ENCODE results near the gene GGTLC2.

GGTLC2 gene

DNA sequence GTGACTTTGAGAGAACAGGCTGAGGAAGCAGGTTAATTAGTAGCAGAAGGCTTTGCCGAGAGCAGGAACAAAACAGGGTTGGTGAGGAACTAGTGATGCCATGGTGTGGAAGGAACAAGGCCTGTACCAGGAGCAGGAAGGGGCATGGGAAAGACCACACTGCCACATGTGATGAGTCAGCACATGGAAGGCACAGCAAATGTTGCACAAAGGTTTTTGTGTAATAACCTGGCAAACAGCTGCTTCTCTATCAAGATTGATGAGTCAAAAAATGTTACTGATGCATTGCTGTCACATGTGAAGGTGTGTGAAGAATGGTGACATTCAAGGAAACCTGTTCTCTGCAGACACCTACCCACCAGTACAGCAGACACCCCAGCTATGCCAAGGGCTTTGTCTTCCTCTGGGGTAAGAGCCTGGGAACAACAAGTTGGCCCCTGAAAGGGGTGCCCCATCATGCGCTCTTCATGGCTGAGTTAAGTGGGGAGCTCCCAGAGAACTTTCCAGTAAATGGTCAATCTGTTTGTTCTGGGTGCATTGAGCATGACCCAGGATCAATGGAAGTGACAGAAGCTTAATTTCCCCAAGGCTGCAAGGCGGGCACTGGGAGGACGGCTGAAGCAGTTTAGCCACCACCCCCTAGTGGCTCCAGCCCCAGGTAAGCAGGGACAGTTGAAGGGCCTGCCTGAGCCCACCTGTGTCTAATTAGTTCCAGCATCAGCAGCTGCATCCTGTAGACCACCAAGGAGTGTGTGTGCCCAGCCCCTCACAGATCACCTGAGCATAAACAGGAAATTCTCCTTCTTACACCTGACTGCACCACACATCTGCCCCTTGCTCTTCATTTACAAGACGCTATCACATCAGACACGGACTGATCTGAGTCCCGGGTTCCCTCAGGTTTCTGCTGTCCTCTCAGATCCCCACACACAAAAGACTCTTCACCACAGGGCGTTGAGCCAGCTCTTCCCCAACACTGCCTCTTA lies 47.6 kb downstream of the GGTLC2 start:
- no peak for DNase-seq (ENCODE audit: low read depth)

DNA sequence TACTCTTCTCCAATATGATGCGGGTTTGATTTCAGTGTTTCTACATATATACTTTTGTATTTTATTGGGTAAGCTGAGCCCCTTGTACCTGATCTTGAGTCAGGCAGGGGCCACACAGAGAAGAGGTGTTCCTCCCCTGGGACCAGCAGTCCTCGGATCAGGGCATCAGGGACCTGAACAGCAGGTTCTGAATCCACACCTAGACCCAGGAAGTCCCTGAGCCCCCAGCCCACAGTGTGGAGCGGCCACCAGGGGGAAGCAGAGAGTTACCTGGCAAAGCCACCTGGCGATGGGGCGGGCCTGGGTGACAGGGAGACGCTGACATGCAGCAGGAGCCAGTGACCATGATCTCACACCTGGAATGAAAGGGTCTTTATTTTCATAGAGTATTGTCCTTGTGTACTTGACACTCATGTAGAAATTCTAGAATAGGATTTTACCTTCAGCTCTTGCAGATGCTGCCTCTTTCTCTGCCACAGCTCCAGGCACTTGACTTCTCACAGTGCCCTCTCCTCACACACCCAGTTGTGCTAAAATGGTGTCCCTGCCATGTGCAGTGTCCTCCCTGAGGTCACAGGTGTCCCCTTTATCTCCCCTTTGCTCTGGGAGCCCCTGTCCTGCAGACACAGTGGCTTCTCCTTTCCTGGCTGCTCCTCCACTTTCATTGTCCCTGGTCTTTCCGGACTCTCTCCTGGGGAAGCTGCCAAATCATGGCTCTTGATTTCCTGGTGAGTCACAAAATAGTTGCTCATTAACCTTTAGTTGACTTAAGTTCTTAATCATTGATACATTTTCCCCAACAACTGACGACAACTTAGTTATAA lies 48.5 kb downstream of the GGTLC2 start:
- DNase-seq (ENCODE audit: low read depth): no peak

DNA sequence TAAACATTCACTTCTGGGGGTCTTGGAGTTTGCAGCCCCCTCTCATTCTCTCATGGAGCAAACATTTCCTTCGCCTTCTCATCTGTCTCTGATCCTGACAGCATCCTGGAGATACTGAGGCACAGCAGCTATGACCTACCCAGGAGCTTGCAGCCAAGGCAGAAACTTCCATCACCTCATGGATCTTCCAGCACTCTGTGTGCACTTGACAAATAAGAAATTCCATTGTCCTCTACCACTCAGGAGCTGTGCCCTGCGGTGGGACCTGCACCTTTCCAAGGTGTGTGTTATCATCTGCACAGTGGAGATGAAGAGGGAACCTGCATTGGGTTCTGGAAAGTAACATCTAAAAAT lies 49.1 kb downstream of the GGTLC2 start:
- no peak for DNase-seq (ENCODE audit: low read depth)

DNA sequence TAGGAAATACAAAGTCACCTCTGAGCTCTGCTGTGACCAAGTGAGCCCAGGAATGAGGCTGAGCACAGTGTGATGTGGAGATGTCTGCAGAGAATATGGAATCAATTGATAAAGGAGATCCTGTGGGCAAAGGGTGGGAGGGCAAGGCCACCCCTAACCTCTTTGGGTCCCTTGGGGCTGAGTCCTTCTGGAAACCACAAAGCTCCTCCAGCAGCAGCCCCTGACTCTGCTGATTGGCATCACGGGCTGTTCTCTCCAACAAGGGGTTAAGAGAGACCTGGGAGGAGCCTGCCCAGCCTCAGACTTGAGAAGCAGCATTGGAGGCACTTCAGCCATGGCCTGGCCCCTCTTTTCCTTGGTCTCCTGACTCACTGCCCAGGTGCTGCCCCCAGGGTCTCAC lies 49.7 kb downstream of the GGTLC2 start:
- DNase-seq (ENCODE audit: low read depth): no peak

DNA sequence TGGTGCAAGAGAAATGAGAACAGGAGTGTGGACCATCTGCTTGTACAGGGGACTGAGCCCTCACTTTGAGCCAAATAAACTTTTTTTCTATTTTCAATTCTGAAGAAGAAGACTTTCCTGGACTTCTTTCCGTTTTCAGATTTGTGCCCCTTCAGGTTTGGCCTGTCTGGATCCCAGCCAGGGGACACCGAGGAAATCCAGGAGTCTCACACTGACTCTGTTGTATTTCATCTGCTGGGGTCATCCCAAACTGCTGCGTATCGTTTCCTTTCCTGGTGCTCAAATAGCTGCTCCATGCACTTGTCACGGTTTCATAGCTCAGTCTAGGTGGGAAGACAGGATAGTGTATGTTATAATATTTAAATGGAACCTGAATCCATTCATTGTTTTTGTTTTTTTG lies 51.7 kb downstream of the GGTLC2 start:
- DNase-seq (ENCODE audit: low read depth): no peak

All from HS-27A (cell line).